ENCODE measurements around the gene ZACN.

Gene ZACN

DNA sequence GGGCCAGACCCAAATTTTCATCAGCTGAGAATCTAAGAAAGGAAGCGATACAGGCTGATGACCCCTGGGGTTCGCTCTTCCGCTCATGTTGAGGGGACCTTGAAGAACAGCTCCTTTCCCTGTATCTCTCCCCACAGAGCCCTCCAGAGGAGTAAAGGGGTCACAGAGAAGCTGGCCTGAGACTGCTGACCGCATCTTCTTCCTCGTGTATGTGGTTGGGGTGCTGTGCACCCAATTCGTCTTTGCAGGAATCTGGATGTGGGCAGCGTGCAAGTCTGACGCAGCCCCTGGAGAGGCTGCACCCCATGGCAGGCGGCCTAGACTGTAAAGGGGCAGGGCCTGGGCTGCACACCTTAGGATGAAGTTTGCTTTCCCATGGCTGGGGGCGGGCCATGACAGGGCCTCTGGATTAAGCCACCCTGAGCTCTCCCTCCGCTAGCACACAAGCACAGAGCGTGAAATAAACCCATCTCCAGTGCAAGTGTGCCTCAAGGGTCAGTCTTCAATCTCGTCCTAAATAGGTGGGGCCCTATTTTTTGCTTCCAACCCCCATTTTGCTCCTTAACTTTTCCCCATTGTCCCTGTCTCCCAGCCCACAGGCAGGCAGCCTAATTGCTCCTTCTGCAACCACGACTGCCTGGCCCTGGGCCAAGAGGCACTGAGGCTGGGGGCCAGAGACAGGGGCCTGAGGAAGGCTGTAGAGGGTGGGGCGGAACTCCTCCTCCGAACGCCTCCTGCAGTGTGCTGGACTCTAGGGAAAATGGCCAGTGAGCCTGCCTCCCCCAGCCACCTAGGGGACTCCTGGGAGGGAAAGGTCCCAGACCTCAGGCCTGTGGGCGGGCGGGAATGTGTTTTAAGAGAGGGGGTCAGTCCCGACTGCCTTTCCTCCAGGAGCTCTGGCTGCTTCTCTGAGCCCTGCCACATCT lies 3.6 kb downstream of the ZACN start:
- DNase-seq = no peak

DNA sequence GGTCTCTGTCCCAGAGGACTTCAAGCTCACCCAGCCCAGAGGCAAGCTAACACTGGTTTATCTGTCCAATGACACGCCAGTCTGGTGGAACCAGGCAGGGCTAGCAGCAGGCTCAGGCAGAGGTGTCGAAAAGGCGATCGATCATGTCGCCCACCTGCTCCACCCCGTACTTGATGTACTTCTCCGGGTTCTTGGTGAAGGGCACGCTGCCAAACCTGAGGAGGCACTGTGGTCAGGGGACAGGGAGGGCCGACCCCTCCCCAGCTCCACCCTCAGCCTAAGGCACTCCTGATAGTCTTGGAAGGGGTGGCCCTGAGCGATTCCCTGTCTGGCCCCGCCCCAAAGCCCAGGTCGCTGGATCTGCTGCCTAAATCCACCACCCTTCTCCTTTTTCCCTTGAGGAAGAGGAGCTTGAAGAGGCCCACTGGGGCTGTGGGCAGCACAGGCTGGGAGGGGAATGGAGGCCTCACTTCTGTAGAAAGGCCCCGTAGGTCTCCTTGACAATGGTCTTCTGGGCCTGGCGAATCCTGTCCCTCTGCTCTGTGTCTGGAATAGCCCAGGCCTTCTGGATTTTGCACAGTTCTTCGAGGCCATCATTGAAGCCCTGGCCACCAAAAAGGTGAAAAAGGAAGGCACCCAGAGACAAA lies 4.7 kb downstream of the ZACN start:
- DNase-seq = no peak

DNA sequence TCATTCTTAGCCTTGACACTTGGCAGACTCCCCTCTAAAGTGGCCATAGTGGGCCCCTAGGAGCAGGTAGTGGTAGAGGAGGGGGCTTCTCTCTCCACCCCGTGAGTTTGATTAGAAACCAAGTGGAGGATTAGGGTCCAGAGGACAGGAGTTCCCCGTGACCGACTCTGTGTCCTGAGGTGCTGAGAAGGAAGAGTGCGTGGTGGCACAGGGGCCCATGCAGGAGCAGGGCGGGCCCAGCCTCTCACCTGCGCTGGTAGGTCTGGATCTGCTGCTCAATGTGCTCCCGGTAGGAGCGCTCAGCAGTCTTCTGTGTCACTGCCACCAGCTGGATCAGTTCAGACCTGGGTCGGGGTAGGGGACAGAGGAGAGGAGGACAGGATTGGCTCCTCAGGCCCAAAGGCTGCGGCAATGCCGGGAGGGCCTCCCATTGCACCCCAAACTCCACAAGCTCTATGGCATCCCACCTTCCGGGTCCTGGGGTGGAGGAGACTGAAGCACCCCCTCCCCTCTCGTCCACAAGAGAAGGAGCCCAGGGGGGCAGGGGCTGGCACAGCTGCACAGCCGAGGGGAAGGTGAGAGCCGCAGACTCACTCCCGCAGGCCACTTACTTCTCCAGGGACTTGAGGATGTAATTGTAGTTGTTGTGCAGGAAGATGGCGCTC lies 6.2 kb downstream of the ZACN start:
- no peak for DNase-seq

DNA sequence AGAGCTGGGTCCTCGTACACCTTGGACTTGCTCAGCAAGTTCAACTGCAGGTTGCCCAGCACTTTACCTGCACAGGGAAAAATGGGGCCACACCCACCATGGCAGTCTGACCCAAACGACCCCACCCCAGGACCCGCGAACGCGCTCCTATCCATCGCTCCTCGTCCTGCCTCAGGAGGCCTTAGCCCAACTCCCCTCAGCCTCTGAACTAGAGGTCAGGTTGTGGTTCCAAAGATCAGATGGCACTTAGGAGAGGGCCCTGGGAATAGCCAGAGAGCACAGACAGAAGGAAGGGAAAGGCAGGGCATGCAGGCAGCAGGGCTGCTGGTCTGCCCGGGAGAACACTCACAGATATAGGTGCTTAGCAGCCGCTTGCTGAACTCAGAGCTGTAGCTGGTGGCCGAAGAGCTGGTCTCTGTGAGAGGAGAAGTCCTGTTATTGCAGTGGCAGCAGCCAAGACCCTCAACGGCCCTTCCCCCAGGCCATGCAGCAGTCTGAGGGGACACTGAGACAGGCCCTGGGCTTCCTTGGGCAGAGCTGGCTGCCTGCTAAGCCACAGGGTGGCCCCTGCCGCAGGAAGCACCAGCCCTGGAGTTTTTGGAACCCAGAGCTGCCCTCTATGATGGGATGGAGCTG lies 6.9 kb downstream of the ZACN start:
- DNase-seq = no peak

DNA sequence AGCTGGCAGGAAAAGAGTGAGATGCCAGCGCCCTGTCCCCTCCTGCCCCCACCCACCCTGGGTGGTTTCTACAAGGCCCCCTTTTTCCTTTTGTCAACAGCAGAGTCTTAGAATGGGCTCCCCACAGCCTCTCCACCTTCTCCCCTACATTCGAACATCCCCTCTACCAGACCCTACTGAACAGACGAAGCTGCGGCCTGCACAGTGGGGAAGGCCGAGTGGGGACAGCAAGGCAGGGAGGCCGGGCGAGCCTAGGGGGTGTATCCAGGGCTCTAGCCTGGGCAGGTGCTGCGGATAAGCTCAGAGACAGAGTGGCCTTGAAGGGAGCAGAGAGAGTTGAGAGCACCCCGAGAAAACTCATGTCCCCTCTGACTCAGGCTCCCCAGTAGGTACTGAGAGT lies 7.4 kb downstream of the ZACN start:
- DNase-seq = no peak

DNA sequence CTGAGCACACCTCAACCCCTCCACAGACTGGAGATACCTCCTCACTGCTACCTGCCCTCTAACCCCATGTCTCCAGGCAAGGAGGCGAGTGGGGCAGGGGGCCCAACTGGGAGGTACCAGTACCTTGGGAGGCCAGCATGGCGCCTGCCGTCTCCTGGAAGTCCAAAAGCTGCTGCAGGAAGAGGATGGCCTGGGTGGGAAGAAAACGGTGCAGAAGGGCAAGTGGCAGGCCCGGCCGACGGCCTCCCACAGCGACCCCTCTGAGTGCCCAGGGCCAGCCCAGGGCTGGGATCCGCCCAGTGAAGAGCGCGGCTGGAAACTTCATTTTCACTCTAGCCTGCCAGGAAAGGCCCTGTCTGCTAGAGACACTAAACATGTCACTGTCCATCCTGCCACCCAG lies 8.5 kb downstream of the ZACN start:
- no peak for DNase-seq

DNA sequence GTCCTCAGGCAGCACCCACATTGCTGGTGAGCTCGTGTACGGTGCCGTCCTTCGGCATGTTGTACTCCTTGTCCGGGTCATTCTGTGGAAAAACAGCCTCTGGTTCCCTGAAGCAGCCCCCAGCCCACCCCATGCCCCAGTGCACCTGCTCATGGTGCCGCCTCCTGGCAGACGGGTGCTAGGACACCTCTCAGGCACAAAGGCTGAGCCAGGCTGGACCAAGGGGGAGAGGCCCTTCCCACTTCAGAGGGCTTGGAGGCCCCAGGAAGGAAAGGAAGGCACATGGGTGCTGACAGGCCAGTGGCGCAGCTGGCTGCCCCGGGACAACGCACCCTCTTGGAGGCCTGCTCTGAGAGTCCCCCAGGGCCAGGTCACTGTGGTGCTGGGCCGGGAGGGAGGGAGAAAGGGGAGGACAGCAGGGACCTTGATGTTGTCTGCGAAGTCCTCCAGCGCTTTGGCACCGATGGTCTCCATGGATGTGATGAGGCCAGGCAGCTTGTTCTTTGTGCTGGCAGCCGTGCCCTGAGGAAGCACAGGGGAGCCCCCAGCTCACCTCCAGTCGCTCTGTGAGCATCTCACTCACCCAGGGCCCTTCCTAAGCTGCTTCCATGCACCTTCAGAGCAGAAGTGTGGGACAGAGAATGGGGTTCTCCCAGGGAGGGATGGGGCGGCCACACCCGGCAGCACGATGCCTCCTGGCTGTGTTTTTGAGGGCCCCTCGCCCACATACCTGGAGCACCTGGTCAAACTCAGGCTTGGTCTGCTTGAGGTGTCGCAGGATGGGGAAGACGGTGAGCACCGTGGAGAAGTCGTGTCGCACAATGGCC lies 9.3 kb downstream of the ZACN start:
- DNase-seq = no peak

DNA sequence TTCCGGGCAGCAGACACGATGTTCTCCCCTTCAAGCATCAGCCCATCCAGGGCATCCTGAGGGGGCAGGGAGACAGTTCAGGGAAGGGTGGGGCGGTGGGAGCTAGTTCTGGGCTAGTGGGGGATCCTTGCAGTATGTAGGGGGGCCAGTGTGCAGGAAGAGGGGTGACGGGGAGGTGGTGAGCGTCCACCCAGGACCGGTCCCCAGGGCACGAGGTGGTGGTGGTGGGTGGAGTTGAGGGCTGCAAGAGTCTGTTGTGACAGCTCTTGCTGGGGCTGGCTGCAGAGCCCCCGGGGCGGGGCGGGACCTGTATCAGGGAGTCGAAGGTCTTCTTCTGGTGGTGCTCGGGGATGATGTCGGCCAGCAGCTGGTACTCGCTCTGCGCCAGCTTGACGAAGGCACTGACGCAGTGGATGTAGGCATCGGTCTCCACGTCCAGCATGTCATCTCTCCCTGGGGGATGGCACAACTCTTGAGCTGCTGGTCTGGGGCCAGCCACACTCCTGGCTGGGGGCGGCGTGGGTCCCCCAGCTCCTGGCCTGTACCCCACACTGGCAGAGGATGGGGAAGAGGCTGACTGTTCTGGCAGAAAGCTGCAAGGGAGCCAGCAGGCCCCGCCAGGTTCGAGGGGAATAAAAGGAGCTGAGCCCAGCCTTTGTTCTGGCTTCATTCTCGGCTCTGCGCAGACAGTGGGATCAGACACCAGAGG lies 10.0 kb downstream of the ZACN start:
- no peak for DNase-seq

DNA sequence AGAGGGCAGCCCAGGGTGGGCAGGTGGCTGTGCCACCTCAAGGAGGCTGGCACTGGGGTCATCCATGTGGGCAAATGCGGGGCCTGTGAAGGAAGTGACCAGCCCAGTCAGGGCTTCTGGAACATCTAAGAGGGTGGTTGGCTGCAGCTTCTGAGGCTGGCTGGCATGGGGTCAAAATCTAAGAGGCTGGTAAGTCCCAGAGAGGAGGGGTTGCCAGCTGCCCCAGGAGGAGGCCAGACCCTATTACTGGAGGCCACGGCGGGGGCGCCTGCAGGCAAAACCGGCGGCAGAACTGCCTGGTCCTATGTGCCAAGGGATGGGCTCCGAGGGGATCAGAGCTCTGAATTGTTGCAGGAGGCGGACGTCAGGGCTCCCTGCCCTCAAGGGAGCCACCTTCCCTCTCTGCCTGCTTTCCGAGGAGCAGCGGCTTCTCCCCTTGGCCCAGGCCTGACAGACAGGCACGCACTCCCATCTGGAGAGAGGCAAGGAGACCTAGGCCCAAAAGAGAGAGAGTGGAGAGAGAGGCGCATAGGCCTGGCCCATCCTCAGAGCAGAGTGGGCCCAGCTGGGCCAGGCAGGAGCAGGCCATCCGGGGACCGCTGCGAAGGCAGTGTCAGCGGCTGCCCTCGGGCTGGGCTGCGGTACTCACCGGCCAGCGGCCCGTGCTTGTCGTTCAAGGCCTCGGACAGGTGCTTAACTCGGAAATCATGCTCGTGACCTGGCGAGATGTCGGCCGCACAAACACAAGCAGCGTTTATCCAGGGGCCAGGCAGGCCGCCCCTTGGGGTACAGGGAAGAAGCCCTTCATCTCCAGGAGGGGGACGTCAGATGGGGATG lies 10.9 kb downstream of the ZACN start:
- DNase-seq = no peak

DNA sequence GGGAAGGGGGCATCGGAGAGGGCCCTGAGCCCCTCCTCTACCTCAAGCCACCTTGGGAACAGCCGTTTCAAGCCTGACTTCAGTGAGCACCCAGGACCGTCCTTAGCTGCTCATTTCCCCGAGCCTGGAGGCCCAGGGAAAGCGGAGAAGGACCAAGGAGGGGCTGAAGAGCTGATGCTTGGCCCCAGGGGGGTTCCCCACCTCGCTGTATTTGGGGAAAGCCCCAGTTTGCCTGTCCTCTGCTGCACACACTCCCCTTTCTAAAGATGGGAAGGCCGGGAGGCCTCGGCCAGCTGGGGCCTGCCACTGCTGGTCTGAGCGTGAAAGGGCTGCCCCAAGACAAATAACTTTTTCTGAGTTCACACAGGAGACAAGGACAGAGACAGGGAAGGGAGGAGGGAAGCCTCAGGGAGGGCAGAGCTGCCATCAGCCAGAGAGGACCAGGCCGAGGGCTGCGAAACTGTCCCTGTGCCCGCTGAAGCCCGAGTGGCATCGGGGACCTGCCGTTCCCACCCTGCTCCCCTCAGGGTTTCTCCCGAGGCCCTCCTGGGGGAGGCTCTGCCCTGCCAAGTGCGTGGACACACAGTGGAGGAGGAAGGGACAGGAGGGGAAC lies 11.6 kb downstream of the ZACN start:
- no peak for DNase-seq

DNA sequence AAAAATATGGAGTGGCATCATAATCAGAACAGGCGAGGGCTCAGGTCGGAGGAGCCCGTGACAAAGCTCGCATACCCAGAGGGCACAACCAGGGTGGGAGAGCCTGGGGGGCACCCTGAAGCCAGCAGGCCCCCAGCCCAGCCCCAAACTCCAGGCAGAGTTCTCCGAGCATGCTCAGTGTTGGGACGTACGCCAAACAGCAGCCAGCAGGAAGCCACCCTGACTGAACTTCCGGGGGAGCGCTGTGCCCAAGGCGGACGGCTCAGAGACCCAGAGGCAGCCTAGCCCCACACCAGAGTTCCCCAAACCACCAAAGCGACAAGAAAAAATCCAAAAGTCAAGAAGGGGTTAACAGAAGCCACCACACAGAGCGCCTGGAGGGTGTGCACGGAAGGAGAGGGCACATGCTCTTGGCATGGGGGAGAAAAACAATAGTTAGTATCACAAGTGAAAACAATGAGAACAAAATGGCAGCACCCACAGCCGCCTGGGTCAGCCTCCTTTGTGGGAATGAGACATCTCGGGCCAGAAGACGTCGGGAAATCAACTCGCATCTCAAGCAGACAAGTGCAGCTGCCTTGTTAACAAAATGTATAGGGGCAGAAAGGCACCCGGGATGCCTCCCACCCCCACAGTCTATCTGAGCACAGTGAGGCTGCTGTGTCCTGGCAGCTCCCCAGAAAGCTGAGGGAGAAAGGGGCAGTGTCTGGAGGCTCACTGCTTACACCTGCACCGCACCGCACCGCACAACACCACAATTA lies 12.7 kb downstream of the ZACN start:
- no peak for DNase-seq

DNA sequence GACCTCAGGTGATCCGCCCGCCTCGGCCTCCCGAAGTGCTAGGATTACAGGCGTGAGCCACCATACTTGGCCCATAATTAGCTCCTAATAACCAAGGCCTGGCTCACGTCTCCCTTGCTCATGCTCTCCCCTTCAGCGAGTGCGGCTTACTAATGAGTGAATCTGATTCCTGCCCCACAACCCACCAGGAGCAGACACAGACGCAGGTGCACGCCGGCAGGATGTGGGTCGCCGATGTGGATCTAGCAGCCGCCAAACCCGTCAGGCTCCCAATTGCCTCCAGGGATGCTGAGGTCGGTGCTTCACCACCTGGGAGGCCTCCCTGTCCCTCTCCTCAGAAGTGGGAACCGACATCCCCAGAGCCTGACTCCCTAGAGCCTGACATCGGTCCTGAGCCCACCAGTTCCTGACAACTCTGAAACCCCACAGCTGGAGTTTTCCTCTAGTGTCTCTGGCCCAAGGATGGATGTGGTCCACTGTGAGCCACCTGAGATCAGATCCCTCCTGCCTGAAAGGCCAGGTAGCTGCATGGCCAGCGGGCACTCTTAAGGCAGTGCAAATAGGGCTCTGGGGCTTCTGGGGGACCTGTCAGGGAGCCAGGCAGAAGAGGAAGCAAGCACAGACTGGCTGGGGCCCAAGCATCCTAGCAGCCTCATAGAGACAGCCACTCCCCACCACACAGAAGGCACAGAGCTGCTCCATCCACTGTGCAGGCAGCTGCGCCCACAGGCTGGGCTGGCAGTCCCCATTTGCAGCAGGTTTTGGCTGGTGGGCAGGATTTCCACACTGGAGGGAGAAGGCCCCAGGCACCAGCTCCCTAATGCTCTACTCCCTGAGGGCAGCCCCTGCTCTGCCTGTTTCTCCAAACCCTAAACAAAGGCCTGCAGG lies 13.8 kb downstream of the ZACN start:
- no peak for DNase-seq

DNA sequence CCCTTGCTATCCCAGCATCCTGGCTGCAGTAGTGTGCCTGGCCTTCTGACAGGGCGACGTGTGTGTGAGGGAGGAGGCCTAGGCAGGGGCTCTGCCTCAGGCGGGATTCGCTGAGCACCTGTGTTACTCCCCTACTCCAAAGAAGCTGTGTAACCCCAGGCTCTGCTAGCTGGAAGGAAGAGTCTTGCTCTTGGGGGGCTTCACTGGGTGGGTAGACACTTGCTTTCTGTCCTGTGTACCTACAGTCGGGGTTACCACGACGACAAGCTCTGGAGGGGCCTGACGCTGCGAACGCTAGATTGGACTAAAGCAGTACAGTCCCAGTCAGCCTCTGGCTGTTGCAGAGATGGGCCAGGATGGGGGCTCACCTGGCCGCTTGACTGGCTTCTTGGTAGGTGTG lies 15.1 kb downstream of the ZACN start:
- no peak for DNase-seq

DNA sequence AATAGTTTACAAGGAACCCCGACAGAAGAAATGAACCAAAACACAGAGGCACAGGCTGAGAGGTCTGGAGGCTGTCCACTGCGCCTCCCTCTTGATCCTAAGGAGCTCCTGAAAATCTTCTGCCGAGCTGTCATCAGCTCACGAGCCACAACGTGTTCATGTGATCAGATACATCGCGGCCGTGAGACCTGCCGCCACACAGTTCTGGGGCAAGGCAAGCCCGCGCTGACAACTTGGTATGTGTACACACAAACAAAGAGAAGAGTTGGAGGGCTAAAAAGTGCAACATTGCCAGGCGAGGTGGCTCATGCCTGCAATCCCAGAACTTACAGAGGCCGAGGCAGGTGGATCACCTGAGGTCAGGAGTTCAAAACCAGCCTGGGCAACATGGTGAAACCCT lies 17.0 kb downstream of the ZACN start:
- no peak for DNase-seq

DNA sequence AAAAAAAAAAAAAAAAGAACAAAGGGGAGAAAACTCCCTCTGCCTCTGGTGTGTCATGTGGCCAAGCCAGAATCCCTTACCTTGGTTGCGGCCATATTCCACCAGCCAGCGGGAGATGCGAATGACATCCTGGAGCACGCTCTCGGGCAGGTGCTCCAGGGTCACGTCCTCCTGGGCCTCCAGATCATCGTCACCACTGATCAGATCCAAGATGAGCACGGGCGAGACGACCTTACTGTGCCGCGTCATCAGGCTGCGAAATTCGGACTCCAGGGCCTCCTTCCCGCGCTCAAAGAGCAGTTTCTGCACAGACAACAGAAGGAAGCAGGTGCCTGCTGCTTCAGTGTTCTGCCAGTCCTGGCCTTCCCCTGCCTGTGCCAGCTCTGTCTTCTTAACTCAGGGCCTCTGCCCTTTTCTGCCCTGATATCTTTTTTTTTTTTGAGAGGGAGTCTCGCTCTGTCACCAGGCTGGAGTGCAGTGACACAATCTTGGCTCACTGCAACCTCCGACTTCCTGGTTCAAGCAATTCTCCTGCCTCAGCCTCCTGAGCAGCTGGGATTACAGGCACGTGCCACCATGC lies 18.8 kb downstream of the ZACN start:
- DNase-seq = no peak

DNA sequence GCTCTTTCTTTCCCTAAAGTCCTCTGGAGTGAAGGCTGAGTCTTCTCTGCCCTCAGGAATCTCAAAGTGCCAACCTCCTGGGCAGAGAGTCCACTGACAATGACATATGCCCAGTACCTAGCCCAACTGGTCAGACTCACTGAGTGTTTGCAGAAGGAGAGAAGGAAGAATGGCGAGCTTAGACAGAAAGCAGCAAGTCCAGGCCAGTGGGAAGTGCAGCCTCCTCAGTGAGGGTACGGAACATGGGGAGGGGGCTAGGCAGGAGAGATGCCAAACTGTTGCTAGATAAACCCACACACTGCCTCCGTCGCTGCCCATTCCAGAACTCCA lies 23.9 kb downstream of the ZACN start:
- DNase-seq = no peak

DNA sequence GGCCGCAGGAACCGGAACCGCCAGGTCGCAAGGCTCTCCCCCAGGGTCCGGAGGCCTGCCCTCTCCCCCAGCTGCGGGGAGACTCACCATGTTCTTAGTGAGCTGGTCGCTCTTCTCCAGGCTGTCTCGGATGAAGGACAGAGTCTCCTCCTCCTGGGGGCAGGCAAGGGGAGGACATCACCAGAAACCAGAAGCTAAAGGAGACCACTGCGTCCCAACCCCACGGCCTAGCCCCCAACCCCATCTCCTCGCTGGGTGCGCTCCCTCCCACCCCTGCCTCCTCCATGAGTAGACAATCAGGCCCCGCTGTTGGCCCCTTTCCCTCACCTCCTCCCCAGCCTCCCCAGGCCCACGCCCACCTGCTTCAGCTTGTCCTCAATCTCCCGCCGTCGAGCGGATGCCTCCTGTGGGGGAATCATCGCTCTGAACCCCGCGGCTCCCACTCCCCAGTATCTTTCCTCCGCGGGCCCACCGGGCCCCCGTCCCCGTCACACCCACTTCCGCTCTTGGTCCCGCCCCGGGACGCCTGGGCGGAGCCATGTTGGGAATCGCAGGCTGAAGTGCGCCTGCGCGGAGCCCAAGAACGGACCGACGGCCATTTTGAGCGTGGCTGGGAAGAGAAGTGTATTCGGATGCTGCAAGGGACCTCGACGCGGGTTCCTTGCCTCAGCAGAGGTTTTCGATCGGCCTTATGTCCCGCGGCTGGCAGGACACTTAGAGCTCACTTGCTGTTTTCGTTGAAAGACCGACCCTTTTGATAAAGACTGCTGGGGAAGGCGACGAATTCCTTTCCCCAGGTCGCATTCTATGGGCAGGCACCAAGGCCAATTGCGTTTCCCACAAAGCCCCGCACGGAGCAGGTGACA lies 24.5 kb downstream of the ZACN start, which contains the start of gene EXOC7:
Gene EXOC7 (minus strand): TSS at position 514 of the 866 bp plus-strand sequence. CDS start 95 bp downstream, at position 419.
- DNase-seq = peak; percentile 97 to 98

Measured in NCI-H524 (cell line).